ENCODE measurements around the gene PDE4C. TPM values are rescaled to one million over a fixed set of nuclear protein-coding genes. Genes with fewer than 3 reads are reported as not detected.

Gene PDE4C
- total and polyA plus RNA-seq, 9 of the 15 experiments (the other 6 are each of a cell fraction or from before 2014, with no cell fraction given): 0.04 to 0.91 (median 0.20) TPM; not detected in 1

DNA sequence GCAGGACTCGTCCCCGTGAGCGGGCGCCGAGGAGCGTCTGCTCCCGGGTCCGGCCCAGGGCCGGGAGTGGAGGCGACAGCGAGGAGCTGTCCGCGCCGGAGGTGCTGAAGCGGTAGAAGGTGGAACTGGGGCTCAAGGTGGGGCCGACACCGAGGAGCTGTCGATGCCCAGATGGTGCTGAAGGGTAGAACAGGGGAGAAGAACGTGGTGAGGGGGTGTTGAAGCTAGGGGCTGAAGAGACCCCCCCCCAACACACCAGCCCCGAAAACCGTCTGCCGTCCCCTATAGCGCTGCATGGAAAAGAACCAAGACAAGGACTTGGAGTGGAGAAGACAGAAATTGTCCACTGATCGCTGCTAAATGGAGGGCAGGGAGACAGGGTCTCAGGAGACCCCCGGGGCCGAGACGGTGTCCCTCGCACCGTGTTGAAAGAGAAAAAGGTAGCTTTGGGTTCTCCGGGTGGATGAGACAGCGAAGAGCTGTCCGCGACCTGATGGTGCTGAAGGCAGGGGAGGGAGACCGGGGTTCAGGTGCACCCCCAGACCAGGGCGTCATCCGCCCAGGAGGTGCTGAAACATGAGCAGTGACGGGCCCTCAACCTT lies 7.1 kb upstream of the PDE4C start (continued):
- TF ChIP-seq ILK (tag; IDR thresholded peaks at IDR 0.05; ENCODE audit: borderline replicate concordance, low read depth): no peak
- TF ChIP-seq ESRRB (CRISPR knock-in tag; IDR thresholded peaks at IDR 0.05; ENCODE audit: borderline replicate concordance): no peak
- TF ChIP-seq, protein P1, sequence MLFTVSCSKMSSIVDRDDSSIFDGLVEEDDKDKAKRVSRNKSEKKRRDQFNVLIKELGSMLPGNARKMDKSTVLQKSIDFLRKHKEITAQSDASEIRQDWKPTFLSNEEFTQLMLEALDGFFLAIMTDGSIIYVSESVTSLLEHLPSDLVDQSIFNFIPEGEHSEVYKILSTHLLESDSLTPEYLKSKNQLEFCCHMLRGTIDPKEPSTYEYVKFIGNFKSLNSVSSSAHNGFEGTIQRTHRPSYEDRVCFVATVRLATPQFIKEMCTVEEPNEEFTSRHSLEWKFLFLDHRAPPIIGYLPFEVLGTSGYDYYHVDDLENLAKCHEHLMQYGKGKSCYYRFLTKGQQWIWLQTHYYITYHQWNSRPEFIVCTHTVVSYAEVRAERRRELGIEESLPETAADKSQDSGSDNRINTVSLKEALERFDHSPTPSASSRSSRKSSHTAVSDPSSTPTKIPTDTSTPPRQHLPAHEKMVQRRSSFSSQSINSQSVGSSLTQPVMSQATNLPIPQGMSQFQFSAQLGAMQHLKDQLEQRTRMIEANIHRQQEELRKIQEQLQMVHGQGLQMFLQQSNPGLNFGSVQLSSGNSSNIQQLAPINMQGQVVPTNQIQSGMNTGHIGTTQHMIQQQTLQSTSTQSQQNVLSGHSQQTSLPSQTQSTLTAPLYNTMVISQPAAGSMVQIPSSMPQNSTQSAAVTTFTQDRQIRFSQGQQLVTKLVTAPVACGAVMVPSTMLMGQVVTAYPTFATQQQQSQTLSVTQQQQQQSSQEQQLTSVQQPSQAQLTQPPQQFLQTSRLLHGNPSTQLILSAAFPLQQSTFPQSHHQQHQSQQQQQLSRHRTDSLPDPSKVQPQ (CRISPR knock-in tag; IDR thresholded peaks at IDR 0.05; ENCODE audit: borderline replicate concordance): no peak
- no peak for TF ChIP-seq ZNF274 (IDR thresholded peaks at IDR 0.05; ENCODE audit: borderline replicate concordance, low read depth, low read length)
- TF ChIP-seq, protein P2, sequence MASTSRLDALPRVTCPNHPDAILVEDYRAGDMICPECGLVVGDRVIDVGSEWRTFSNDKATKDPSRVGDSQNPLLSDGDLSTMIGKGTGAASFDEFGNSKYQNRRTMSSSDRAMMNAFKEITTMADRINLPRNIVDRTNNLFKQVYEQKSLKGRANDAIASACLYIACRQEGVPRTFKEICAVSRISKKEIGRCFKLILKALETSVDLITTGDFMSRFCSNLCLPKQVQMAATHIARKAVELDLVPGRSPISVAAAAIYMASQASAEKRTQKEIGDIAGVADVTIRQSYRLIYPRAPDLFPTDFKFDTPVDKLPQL (IDR thresholded peaks at IDR 0.05; ENCODE audit: extremely low read depth, insufficient read length): no peak
- peak; percentile 95 for TF ChIP-seq NR3C1 (CRISPR knock-in tag; IDR thresholded peaks at IDR 0.05)
- no peak for TF ChIP-seq IFI16 (CRISPR knock-in tag; IDR thresholded peaks at IDR 0.05)
- TF ChIP-seq SMAD2 (IDR thresholded peaks at IDR 0.05; ENCODE audit: low read depth, low read length): no peak
- TF ChIP-seq SIN3A (IDR thresholded peaks at IDR 0.05; ENCODE audit: borderline replicate concordance in 2 of 2, control insufficient read depth in 1 of 2, low read depth in 2 of 2, low read length in 2 of 2): peak; percentile 96 to 99
- TF ChIP-seq YBX1 (IDR thresholded peaks at IDR 0.05): no peak
- TF ChIP-seq ZNF3 (CRISPR knock-in tag; IDR thresholded peaks at IDR 0.05): no peak
- 0 out of 2 replicates have a peak, but pooled peaks have one; percentile 22 for TF ChIP-seq GABPA (tag; conservative IDR thresholded peaks at IDR 0.05; ENCODE audit: low read depth)
- TF ChIP-seq SNIP1 (IDR thresholded peaks at IDR 0.05; ENCODE audit: low read depth): no peak
- TF ChIP-seq HDAC3 (IDR thresholded peaks at IDR 0.05; ENCODE audit: borderline replicate concordance, partially characterized antibody): no peak
- no peak for TF ChIP-seq PHTF2 (CRISPR knock-in tag; IDR thresholded peaks at IDR 0.05)
- TF ChIP-seq MXI1 (IDR thresholded peaks at IDR 0.05; ENCODE audit: low read depth, low read length): peak; percentile 47; the same call in 1 of the 2 replicates
- peak in 1 of 2 experiments; percentile 84; a peak in 2 of 4 replicates for TF ChIP-seq FOXA3 (CRISPR knock-in tag; conservative IDR thresholded peaks at IDR 0.05 in 1 of 2, IDR thresholded peaks at IDR 0.05 in 1 of 2)
- TF ChIP-seq, protein P3, sequence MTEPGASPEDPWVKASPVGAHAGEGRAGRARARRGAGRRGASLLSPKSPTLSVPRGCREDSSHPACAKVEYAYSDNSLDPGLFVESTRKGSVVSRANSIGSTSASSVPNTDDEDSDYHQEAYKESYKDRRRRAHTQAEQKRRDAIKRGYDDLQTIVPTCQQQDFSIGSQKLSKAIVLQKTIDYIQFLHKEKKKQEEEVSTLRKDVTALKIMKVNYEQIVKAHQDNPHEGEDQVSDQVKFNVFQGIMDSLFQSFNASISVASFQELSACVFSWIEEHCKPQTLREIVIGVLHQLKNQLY (CRISPR knock-in tag; conservative IDR thresholded peaks at IDR 0.05): no peak
- no peak for TF ChIP-seq ZNF764 (CRISPR knock-in tag; IDR thresholded peaks at IDR 0.05; ENCODE audit: low read depth)
- TF ChIP-seq ZBTB8A (IDR thresholded peaks at IDR 0.05; ENCODE audit: partially characterized antibody): no peak
- no peak for TF ChIP-seq OTX1 (CRISPR knock-in tag; IDR thresholded peaks at IDR 0.05)
- TF ChIP-seq, protein P4, sequence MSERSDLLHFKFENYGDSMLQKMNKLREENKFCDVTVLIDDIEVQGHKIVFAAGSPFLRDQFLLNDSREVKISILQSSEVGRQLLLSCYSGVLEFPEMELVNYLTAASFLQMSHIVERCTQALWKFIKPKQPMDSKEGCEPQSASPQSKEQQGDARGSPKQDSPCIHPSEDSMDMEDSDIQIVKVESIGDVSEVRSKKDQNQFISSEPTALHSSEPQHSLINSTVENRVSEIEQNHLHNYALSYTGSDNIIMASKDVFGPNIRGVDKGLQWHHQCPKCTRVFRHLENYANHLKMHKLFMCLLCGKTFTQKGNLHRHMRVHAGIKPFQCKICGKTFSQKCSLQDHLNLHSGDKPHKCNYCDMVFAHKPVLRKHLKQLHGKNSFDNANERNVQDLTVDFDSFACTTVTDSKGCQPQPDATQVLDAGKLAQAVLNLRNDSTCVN (CRISPR knock-in tag; IDR thresholded peaks at IDR 0.05): no peak
